ENCODE measurements around the gene LOC101059915.

Gene LOC101059915

DNA sequence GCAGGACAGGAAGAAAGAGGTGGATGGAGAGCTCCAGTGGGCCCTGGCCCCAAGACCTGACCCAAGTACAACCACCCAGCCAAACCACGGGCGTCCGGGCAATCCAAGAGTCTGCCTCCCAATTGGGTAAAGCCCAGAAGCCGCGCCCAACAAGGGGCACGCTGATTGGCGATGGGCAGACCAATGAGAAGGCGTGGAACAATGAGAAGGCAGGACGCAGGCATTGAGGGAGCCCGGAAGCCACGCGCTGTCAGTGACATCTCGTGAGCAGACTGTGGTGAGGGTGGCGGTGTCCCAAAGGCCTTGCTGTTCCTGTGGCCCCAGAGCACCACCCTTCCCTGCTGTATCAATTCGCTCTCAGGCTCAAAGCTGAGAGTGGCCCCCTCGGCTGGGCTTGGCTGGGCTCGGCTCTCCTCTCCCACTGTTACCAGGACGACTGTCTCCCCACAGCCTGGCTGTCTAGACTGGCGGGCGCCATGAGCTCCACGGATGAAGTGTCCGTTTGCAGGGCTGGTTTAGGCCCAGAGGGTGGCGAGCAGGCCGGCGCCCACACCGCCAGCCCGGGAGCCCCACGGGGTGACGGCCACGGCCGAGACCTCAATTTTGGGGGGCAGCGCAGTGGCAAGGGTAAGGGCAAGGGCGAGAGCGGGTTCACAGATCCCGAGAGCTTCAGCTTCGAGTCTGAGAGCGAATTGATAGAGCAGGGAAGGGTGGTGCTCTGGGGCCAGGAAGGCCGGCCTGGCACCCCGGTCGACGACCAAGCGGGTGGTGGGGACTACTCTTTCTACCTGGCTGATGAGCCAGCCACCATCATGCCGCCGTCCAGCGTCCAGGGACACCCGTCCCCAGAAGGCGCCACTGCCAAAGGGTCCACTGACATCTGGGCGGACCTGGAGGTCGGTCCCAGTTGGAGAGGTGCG lies at the start of gene LOC101059915:
Gene LOC101059915, plus strand, starts transcription at position 219 of the 920 bp plus-strand sequence.
- no peak for DNase-seq
- Histone ChIP-seq H3K4me1 (no peaks in the 10 kb centered on the region), H3K9me3 (no peaks in the 10 kb centered on the region), H3K27me3 (no peaks in the 10 kb centered on the region), H3K4me3 (ENCODE audit: low read depth, low read length) (no peak within 1 kb of the TSS), H3K36me3 (no peaks in the 10 kb centered on the region)
- TF ChIP-seq, protein P1, sequence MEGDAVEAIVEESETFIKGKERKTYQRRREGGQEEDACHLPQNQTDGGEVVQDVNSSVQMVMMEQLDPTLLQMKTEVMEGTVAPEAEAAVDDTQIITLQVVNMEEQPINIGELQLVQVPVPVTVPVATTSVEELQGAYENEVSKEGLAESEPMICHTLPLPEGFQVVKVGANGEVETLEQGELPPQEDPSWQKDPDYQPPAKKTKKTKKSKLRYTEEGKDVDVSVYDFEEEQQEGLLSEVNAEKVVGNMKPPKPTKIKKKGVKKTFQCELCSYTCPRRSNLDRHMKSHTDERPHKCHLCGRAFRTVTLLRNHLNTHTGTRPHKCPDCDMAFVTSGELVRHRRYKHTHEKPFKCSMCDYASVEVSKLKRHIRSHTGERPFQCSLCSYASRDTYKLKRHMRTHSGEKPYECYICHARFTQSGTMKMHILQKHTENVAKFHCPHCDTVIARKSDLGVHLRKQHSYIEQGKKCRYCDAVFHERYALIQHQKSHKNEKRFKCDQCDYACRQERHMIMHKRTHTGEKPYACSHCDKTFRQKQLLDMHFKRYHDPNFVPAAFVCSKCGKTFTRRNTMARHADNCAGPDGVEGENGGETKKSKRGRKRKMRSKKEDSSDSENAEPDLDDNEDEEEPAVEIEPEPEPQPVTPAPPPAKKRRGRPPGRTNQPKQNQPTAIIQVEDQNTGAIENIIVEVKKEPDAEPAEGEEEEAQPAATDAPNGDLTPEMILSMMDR (IDR thresholded peaks at IDR 0.05; ENCODE audit: low read depth, low read length), result no peak

DNA sequence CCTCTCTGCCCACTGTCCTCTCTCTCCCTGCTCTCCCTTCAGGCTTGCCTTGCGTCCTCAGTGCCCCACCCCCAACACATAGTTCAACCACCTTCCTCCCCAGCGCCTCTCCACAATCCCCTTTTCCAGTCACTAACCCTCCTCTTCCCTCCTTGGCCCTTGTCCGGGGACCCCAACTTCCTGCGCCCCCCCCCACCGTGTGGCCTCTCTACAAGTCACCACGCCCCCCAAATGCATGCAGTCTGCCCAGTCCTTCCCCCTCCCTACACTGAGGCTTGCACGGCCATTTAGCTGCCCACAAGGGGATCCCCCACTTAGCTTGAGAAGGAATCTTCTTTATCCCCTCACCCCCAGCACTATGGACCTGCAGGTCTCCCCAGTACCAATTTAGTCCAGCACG lies 49.6 kb upstream of the LOC101059915 start:
- TF ChIP-seq, protein P1 (IDR thresholded peaks at IDR 0.05; ENCODE audit: low read depth, low read length), result no peak
- Histone ChIP-seq H3K36me3 (no peaks in the 10 kb centered on the region), H3K4me1 (no peaks in the 10 kb centered on the region), H3K4me3 (ENCODE audit: low read depth, low read length) (no peak overlapping the region), H3K9me3 (no peaks in the 10 kb centered on the region), H3K27me3 (no peaks in the 10 kb centered on the region)
- no peak for DNase-seq

DNA sequence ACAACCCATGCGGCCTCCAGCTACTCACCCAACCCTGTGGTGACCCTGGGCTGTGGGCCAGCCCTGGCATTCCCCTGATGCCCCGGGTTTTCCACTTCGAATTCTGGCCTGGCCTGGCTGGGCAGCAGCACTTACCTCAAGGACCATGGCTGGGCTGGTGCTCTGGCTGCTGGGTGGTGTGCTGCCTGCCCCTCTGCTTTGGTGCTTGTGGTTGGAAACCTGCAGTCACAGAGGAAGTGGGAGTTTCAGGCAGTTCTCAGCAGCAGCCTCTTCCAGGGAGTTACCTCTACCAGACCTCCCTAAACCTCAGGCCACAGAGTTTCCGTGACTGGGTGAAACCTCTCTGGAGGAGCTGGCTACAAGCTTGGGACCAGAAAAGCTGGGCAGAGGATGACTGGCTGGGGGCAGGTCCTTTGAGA lies 49.0 kb upstream of the LOC101059915 start, which contains the start of gene CXCR3:
Gene CXCR3, minus strand, starts transcription at position 209 of the 419 bp plus-strand sequence. Its CDS starts 62 bp downstream, at position 147.
- Histone ChIP-seq H3K4me3 (ENCODE audit: low read depth, low read length) (no peak within 1 kb of the TSS), H3K9me3 (no peaks in the 10 kb centered on the region), H3K4me1 (no peaks in the 10 kb centered on the region), H3K36me3 (no peaks in the 10 kb centered on the region), H3K27me3 (no peaks in the 10 kb centered on the region)
- TF ChIP-seq, protein P1 (IDR thresholded peaks at IDR 0.05; ENCODE audit: low read depth, low read length), result no peak
- DNase-seq, result no peak

DNA sequence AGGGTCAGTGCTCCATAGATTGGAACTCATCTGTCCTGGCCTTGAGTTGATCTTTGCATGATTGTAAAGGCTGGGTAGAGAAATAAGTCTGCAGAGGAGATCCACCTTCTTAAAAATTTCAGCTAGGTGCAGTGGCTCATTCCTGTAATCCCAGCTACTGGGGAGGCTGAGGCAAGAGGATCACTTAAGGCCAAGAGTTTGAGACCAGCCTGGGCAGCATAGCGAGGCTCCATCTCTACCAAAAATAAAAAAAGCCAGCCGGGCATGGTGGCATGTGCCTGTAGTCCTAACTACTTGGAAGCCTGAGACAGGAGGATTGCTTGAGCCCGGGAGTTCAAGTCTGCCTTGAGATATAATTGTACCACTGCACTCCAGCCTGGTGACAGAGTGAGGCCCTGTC lies 48.6 kb upstream of the LOC101059915 start:
- Histone ChIP-seq H3K4me3 (ENCODE audit: low read depth, low read length) (no peak overlapping the region), H3K9me3 (no peaks in the 10 kb centered on the region), H3K27me3 (no peaks in the 10 kb centered on the region), H3K4me1 (no peaks in the 10 kb centered on the region), H3K36me3 (no peaks in the 10 kb centered on the region)
- DNase-seq, result no peak
- TF ChIP-seq, protein P1 (IDR thresholded peaks at IDR 0.05; ENCODE audit: low read depth, low read length), result no peak

DNA sequence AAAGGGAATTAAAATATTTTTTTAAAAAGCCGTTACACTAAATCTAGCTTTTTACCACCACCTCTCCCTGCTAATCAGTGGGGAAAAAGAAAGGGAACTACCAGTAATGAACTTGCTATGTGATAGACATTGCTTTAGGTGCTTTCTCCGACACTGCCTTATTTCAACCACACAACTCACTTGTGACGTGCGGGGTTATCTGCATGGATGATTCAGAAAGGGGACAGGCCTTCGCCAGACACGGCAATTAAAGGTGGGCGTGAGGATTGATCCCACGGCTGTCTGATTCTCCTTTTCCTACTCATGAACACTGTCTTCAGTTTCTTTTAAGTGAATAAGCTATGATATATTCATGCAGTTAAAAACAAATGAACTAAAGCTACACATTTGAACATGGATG lies 48.2 kb upstream of the LOC101059915 start:
- Histone ChIP-seq H3K4me3 (ENCODE audit: low read depth, low read length) (no peak overlapping the region), H3K9me3 (no peaks in the 10 kb centered on the region), H3K4me1 (no peaks in the 10 kb centered on the region), H3K27me3 (no peaks in the 10 kb centered on the region), H3K36me3 (no peaks in the 10 kb centered on the region)
- TF ChIP-seq, protein P1 (IDR thresholded peaks at IDR 0.05; ENCODE audit: low read depth, low read length), result no peak
- no peak for DNase-seq

DNA sequence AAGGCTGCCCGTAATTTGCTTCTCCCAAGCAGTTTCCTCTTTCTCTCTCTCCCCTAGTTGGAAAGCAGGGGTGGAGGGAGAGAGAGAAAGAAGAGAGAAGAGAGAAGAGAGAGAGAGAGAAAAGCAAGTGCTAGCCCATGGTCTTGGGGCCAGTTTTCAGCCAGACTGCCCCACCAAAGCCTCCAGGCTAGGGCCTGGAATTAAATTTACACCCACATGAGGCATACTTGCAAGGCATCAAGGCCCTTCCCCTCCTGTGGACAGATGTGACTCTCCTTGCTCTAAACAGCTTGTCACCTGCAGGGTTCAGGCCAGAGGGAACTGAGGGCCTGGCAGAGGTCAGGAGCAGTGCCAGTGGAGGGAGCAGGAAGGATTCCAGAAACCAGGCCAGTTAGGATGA lies 47.4 kb upstream of the LOC101059915 start:
- Histone ChIP-seq H3K27me3 (no peaks in the 10 kb centered on the region), H3K9me3 (no peaks in the 10 kb centered on the region), H3K4me3 (ENCODE audit: low read depth, low read length) (no peak overlapping the region), H3K36me3 (no peaks in the 10 kb centered on the region), H3K4me1 (no peaks in the 10 kb centered on the region)
- TF ChIP-seq, protein P1 (IDR thresholded peaks at IDR 0.05; ENCODE audit: low read depth, low read length), result no peak
- DNase-seq, result no peak
